Eye (tissue), 1 donor: Measurements from ENCODE around the gene ELANE.
"Not testable (repeated sequence)": the region's sequence is repeated elsewhere in the genome, so short reads cannot be mapped to it uniquely, and the experiment has no call there.

Experiments used
- DNase-seq: peaks from one replicate; pipeline ENCODE4 v3.0.0-alpha.2; 2015

Gene ELANE

DNA sequence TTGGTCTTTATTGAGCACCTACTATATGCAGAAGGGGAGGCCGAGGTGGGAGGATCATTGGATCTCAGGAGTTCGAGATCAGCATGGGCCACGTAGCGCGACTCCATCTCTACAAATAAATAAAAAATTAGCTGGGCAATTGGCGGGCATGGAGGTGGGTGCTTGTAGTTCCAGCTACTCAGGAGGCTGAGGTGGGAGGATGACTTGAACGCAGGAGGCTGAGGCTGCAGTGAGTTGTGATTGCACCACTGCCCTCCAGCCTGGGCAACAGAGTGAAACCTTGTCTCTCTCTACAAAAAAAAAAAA is 11.2 kb downstream of the ELANE start:
- no peak for DNase-seq

DNA sequence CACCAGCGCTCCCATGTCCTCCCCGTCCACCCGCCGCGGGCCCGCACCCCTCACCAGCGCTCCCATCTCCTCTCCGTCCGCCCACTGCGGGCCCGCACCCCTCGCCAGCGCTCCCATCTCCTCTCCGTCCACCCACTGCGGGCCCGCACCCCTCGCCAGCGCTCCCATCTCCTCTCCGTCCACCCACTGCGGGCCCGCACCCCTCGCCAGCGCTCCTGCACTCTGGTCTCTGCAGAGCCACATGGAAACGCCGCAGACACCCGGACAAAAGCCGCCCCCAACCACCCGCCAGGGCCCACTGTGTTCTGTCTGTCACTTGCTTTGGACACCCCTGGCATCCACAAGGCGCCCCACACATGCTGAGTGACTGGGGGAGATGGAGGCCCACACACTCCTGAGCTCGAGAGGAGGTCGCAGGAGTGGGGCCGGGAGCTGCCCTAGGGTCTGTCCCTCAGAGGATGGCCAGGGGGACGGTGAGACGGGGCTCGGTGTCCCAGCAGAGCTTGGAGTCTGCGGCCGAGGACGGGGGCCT is 14.7 kb downstream of the ELANE start:
- DNase-seq: no peak

DNA sequence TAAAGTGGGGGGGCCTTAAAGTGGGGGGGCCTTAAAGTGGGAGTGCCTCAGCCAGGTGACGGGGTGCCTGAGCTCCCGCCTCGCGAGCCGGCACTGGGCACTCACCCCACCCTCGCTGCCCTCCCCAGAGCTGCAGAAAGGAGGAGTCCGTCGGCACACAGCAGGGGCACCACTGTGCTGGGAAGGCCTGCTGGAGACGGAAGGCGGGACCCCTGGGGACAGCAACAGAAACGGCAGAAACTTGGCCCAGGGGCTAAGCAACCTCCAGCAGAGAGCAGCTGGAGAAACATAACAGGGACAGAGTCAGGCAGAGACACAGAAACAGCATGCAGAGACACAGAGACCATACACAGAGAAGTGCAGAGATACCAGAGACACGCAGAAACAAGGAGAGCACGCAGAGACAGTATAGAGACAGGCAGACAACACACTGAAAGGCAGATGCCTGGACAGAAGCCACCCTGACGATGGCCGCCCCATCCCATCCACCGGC is 15.2 kb downstream of the ELANE start:
- peak; percentile 33 for DNase-seq

DNA sequence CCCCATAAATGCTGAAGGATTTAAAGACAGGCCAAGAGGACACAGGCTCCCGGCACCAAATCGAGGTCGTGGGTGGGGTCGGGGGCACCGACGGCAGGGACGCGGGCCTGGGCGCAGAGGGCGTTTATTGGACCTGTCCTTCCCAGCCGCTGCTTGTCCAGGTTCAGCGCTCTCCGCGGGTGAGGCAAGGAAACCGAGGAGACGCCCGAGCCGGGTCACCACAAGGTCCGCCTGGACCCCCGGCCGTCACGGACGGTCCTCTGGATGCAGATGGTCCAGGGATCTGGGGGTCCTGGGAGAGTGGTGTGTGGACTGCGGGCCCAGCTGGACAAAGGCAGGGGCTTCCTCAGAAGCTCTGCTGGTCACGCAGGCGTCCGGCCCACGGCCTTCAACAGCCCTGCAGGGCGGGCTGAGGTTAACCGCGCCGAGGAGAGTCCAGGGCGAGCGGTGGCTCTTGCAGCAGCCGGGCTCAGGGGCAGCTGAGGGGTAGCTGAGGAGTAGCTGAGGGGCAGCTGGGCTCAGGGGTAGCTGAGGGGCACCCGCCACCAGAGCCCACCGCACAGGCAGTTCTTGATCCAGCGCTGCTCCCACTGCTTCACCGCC is 15.9 kb downstream of the ELANE start:
- no peak for DNase-seq

DNA sequence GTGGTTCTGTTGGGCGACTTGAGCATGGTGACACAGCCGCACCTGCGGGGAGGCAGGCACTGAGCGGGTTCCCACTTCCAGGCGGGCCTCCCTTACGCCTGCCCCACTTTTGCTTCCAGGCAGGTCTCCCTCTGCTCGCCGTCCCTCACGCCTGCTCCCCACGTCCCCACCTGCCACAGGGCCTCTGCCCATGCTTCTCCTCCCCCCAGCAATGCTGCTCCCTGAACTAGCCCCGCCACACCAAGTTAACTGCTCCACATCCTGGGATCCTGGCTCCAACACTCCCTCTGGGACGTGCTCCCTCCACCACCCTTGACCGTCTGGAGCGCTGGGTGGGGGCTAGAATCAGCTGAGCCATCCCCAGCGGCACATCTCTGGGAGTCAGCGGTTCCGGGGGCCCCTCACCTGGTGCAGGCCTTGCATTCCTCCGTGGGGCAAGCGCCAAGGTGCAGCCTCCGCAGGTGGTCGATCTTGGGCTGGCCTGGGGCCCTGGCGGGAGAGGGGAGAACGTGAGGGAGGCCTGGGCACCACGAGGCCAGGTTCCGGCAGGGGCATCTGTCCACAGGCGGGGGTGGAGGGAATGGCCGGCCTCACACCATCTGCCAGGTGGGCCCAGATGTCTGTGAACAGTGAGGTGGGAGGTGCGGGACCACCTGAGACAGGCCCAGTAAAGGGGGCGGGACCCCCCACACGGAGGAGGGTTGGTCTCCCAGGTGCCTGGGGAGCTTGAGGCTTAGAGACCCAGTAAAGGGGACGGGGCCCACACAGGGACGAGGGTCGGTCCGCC is 16.5 kb downstream of the ELANE start:
- DNase-seq: no peak

DNA sequence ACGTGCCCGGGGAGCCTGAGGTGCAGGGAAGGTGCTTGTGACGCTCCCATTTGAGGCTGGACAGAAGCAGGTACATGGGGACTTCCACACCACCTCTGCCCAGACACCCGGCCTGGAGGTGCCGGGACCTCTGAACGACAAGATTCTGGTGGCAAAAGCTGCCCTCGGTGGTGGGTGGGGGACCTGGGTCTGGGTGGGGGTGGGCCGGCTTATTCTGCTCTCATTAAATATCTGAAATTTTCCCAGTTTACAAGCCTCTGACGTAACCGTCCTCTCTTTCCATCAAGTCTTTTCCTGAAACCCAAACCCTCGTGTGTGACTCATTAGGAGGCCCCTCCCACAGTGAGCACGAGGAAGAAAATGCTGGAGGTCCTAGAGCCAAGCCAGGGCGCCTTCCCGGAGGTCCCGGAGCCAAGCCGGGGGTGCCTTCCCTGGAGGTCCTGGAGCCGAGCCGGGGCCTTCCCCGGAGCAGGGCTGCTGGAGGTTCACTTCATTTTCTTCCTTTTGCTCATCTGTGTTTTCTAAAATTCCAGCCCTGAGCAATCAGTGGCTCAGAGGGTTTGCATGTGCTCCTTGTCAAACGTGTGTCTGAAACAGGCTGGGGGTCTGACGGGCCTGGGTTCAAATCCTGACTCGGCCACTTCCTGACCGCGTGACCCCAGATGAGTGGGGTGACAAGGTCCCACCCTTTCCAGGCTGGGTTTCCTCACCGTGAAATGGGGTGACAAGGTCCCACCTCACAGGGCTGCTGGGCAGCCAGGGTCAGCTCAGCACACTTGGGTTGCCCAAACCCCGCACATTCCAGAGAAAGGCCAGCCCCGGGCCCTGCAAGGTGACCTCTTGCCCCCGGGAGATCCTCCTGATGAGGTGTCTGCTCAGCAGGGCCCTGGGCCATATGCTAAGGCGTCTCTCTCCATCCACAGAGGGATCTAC is 17.4 kb downstream of the ELANE start:
- DNase-seq: no peak

DNA sequence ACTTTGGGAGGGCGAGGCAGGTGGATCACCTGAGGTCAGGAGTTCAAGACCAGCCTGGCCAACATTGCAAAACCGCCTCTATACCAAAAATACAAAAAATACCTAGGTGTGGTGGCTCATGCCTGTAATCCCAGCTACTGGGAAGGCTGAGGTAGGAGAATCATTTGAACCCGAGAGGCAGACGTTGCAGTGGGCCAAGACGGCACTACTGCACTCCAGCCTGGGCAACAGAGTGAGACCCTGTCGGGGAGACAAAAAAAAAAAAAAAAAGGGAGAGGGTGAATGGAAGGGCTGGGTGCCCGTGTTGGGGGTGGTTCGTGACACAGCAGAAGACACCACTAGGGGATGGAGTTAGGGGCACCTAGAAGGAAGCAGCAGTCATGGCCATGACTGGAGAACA is 18.2 kb downstream of the ELANE start:
- no peak for DNase-seq

DNA sequence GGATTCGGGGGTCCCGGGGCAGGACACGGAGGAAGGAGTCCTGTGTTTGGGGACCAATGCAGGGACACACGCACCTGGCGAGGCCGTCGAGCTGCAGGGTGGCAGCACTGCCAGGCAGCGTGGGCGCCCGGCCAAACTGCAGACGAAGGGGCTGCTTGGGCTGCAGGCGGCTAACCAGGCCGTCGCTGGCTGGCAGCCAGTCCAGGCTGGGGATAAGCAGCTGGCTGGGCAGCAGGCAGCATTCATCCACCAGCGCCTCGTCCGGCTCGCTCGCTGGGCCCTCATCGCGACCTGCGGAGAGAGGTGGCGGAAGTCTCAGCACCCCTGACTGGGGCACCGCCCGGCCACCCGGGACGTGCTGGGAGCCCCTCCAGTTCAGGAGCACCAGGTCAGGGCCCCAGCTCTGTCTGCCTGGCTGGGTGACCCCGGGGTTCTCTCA is 18.9 kb downstream of the ELANE start:
- no peak for DNase-seq

DNA sequence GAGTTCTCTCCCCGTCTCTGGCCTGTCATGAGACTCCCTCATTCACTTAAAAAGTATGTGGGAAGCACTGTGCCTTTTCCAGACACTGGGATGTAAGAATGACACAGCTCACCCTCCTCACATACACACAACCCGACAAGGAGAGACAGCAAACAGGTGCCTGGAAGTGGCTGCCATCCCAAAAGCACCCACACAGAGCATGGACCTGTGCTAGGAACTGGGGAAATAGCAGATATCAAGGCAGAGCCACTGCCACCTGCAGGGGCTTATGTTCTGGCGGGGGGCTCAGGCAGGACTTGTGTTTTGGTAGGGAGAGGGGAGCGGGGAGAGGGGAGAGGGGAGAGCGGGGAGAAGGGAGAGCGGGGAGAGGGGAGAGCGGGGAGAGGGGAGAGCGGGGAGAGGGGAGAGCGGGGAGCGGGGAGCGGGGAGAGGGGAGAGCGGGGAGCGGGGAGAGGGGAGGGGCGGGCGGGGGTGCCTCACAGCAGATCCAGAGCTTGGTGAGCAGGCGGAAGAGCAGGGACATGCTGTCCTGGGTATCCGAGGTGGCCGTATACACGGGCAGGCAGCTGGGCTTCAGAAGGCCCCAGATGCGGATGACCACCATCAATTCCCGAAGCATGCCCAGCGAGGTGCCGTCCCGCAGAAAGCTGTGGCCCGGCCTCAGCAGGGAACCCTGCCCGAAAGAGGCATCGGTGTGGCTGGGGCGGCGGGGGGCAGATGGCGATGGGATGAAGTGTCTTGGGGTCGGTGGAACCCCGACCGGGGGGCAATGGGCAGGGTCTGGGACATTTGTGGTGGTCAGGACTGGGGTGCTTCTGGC is 19.6 kb downstream of the ELANE start:
- no peak for DNase-seq

DNA sequence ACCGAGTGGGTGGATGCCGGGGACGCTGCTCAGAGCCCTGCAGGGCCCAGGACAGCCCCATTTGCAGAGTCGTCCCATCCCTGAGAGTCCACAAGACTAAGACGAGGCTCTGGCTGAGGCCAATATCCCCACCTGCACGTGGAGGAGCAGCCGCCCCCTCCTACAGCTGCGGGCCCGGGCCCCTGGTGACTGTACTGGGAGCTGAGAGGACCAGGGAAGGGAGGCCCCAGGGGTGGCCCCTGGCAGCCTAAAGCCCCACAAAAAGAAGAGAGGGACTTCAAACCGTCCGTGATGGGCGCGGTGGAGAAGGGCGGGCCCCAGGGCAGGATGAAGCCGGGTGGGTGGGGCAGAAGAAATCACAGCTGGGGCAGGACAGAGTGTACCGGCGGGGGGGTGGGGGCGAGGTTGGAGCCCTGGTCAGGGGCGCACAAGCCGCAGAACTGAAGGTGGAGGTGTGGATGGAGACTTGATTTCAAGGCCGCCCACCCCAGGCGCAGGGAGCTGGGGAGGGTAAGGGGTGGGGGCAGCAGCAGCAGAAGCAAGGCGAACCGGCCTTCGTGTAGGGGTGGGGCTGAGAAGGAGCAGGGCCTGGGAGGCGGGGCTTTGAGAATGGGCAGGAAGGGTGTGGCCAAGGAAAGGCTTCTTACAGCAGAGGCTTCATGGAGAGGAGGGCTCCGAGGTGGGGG is 20.3 kb downstream of the ELANE start:
- DNase-seq: no peak

DNA sequence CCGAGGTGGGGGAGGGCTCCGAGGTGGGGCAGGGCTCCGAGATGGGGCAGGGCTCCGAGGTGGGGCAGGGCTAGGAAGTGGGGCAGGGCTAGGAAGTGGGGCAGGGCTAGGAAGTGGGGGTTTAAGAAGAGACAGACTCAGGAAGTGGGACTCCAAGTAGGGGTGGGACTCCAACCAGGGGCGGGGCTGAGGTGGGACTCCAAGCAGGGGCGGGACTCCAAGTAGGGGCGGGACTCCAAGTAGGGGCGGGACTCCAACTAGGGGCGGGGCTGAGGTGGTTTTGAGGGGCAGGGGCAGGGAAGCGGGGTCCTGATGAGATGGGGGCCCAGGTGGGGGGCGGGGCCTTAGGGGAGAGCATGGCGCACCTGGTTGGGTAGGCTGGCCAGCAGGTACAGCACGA is 21.0 kb downstream of the ELANE start:
- DNase-seq: no peak

DNA sequence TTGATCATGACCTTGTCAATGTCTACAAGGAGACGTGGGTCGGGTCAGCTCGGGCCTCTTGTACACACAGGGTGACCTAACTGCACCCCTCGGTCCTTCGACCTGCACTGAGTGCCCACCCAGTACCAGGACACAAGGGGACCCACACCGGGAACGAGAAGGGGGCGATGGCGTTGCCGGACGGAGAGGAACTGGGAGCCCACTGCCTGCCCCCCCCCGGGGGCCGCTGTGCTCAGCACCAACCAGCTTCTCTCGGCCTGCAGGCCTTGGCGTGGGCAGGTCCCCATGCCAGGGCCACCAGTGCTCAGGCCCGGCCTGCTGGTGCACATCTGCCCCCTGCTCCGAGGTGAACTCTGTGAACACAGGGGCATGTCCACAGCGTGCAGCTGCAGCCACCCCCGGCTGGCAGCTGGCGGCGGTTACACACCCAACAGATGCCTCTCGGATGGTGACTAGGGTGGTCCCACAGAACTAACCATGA is 21.5 kb downstream of the ELANE start:
- no peak for DNase-seq

DNA sequence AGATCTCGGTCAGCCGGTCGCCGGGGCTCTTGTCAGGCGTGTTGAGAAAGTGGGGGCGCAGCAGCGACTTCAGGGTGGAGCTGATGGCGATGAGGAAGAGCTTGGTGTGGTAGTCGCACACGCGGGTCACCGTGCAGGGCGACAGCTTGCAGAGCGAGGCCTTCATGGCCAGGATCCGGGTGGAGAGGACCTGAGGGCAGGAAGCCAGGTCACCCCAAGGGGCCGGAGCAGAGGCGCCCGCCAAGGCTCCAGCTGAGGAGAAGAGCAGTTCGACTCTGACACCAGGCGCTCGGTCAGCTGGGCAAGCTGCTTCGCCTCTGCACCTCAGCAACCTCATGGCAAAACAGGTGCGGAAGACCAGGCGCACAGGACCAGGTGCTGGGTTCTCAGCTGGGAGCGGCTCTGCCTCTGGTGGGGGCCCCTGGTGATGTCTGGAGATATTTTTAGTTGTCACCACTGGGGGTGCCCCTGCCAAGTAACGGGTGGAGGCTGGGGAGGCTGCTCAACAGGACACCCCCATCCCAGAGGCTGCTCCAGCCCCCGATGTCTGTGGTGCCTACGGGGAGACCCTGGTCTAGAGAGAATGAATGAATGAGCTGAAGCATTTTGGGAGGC is 23.3 kb downstream of the ELANE start:
- no peak for DNase-seq

DNA sequence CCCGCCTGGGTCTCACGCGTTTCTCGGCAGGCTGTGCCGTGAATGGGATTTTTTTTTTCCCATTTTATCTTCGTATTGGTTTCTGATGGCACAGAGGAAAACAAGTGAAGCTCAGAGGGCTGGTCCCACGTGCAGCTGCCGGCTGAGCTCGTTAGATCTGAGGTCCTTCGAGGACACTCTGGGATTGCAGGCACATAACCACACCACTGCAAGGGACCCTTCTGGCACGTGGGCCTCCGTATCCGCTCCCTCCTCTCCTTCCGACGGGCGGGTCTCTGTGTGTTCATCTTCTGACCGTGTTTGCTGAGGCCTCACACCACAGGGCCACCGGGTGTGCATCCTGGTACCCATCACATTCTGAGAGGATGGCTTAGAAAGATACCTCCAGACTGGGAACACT is 24.0 kb downstream of the ELANE start:
- no peak for DNase-seq

DNA sequence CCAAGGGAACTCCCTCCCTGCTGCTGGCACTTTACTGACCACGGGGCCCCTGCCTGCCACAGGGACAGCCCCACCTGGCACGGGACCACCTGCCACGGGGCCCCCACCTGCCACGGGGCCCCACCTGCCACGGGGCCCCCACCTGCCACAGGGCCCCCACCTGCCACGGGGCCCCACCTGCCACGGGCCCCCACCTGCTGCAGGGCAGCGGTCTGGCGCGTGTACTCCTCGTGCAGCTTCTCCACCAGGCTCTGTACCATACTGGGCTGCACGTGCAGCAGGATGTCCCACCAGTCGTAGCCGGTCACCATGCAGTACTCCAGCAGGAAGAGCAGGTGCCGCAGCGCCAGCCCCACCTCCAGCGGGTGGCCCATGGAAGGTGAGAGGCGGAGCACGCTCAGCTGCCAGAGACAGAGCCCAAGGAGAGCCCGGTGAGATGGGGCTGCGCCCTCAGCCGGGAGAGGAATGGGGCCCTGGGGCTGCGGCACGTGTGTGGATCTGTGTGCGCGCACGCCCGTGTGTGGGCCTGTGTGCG is 24.7 kb downstream of the ELANE start:
- no peak for DNase-seq

DNA sequence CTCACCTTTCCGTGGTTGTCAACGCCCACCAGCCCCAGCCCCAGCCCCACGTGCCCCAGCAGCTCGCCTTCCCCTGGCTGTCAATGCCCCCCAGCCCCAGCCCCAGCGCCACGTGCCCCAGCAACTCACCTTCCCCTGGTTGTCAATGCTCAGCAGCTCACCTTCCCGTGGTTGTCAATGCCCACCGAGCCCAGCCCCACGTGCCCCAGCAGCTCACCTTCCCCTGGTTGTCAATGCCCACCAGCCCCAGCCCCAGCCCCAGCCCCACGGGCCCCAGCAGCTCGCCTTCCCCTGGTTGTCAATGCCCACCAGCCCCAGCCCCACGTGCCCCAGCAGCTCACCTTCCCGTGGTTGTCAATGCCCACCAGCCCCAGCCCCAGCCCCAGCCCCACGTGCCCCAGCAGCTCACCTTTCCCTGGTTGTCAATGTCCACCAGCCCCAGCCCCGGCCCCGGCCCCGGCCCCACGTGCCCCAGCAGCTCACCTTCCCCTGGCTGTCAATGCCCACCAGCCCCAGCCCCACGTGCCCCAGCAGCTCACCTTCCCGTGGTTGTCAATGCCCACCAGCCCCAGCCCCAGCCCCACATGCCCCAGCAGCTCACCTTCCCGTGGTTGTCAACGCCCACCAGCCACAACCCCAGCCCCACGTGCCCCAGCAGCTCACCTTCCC is 26.0 kb downstream of the ELANE start:
- DNase-seq: not testable (repeated sequence)

DNA sequence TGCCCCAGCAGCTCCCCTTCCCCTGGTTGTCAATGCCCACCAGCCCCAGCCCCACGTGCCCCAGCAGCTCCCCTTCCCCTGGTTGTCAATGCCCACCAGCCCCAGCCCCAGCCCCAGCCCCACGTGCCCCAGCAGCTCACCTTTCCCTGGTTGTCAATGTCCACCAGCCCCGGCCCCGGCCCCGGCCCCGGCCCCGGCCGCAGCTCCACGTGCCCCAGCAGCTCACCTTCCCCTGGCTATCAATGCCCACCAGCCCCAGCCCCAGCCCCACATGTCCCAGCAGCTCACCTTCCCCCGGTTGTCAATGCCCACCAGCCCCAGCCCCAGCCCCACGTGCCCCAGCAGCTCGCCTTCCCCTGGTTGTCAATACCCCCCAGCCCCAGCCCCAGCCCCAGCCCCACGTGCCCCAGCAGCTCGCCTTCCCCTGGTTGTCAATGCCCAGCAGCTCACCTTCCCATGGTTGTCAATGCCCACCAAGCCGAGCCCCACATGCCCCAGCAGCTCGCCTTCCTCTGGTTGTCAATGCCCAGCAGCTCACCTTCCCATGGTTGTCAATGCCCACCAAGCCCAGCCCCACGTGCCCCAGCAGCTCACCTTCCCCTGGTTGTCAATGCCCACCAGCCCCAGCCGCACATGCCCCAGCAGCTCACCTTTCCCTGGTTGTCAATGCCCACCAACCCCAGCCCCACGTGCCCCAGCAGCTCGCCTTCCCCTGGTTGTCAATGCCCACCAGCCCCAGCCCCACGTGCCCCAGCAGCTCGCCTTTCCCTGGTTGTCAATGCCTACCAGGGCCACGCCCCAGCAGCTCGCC is 26.9 kb downstream of the ELANE start:
- not testable (repeated sequence) for DNase-seq

DNA sequence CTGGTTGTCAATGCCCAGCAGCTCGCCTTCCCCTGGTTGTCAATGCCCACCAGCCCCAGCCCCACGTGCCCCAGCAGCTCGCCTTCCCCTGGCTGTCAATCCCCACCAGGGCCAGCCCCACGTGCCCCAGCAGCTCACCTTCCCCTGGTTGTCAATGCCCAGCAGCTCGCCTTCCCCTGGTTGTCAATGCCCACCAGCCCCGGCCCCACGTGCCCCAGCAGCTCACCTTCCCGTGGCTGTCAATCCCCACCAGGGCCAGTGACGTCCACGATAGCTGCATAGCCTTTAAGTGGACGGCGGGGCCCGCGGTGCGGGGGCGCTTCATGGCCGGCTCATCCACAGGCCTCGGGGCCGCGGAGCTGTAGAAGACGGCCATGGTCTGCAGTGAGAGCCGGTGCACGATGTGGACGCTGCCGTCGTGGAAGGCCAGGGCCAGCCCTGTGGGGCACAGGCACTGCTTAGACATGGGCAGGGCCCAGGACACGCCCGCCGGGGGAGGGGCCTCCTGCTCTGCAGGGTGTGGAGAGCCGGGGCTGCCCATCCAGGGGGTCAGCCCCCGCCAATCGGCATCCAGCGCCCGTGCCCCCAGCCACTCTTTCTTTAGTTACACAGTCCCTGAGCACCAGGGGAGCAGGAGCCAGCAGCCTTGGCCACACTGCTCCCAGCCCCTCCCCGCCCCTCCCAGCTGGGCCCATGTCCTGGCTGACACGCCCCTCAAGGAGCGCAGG is 27.8 kb downstream of the ELANE start:
- DNase-seq: no peak
